ENCODE data around the gene TARP.

- TF ChIP-seq POLR2A (IDR thresholded peaks at IDR 0.05) (no peak), CTCF (IDR thresholded peaks at IDR 0.05) (no peak)
These were observed 27.9 kb downstream of the TARP start for GRCh38 chr7:38245409-38245977.
